ENCODE results near the gene KCNA1. TPM values are rescaled to one million over a fixed set of nuclear protein-coding genes. Genes with fewer than 3 reads are reported as not detected.

The KCNA1 gene
- total RNA-seq, 2 experiments from 2014 or later, result not detected

- no peak for DNase-seq
- Mint-ChIP-seq H3K27ac (no peak overlapping the region), H3K4me1 (peaks cover 2% of the 10 kb centered on the region), H3K9me3 (no peaks in the 10 kb centered on the region), H3K27me3 (peaks cover 47% of the 10 kb centered on the region), H3K36me3 (ENCODE audit: low read depth) (no peaks in the 10 kb centered on the region), H3K4me3 (no peak overlapping the region)
- ChIA-PET CTCF (no interaction called here), POLR2A (no interaction called here)
Measured at GRCh38 chr12:4918950-4919660, 9.4 kb downstream of the KCNA1 start.

GRCh38 chr12:4932576-4932975 is 22.9 kb downstream of the KCNA1 start:
- peaks cover 36% of the 10 kb centered on the region for H3K27me3 Mint-ChIP-seq
- H3K27ac Mint-ChIP-seq, result no peak overlapping the region
- no peaks in the 10 kb centered on the region for H3K36me3 Mint-ChIP-seq (ENCODE audit: low read depth)
- DNase-seq, result no peak
- ChIA-PET CTCF (no interaction called here), POLR2A (no interaction called here)
- H3K4me3 Mint-ChIP-seq, result no peak overlapping the region
- H3K4me1 Mint-ChIP-seq, result no peaks in the 10 kb centered on the region
- no peaks in the 10 kb centered on the region for H3K9me3 Mint-ChIP-seq

DNA sequence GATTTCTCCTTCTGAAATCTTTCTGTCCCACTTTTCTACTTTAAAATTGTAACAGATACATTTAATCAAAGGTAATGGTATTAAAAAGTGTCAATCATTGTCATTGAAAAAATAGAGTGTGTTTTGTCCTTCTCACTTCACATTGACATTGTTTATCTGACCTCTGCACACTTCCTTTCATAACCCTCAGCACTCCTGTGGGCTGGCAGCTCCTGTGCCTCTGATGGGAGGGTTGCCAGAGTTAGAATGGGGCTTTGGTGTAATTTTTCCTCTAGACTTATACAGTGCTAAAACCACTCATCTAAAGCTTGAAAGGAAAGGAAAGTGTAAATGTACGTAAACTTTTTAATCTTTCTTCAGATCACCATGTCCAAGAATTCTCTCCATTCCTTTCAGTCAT is 23.7 kb downstream of the KCNA1 start:
- Mint-ChIP-seq H3K27me3 (peaks cover 33% of the 10 kb centered on the region), H3K36me3 (ENCODE audit: low read depth) (no peaks in the 10 kb centered on the region), H3K4me3 (no peak overlapping the region), H3K27ac (no peak overlapping the region), H3K9me3 (no peaks in the 10 kb centered on the region), H3K4me1 (no peaks in the 10 kb centered on the region)
- CTCF ChIA-PET, result no interaction called here
- DNase-seq, result no peak
- POLR2A ChIA-PET, result no interaction called here

DNA sequence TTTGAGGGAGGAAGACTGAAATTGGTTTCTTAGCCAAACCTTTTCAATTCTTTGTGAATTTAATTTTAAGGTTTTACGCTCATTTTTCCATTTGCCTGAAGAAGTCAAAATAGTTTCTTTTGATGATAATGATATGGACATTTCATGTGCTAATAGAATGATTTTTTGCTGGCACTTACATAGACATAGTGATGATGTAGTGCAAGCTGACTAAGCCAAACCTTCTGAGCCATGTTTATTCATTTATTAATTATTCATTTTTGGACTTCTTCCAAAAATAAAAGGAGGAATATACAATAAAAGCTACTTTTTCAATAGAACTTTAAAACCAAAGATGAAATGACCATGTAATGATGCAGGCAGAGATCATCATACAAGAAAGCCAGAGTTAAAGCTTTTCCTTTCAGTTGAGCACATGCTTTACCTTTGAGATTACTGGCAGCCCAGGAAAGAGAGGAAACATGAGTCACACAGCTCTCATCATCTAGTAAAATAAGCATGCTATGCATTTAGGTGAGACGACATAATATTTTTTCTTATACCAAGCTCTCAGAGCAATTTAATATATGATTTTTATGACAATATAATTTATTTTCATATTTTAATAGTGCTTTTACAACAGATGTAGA is 24.8 kb downstream of the KCNA1 start:
- no peak for DNase-seq
- CTCF ChIA-PET, result no interaction called here
- Mint-ChIP-seq H3K4me1 (no peaks in the 10 kb centered on the region), H3K27me3 (peaks cover 25% of the 10 kb centered on the region), H3K9me3 (no peaks in the 10 kb centered on the region), H3K27ac (no peak overlapping the region), H3K4me3 (no peak overlapping the region), H3K36me3 (ENCODE audit: low read depth) (no peaks in the 10 kb centered on the region)
- POLR2A ChIA-PET, result no interaction called here

DNA sequence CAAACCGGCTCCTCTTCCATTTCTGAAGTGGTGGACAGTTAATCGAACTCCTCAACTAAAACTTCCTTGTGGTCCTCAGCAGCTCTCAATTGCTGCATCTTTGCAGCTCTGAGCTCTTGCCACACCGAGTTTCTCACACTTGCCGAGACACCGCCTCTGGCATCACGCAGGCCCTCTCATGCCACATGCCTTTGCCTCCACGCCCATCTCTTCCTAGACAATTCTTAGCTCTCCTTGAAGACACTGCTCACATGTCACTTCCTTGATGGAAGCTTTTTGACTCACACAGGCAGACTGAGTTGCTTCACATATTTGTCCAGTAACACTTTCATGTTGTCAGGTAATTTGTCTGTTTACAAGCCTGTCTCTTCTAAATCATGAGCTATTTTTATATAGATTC is 29.2 kb downstream of the KCNA1 start:
- H3K9me3 Mint-ChIP-seq, result no peaks in the 10 kb centered on the region
- no peak overlapping the region for H3K4me3 Mint-ChIP-seq
- peaks cover 8% of the 10 kb centered on the region for H3K27me3 Mint-ChIP-seq
- no peaks in the 10 kb centered on the region for H3K36me3 Mint-ChIP-seq (ENCODE audit: low read depth)
- no peak for DNase-seq
- no peak overlapping the region for H3K27ac Mint-ChIP-seq
- ChIA-PET CTCF (interaction anchor here (1.3 kb wide), 1 partner anchor 13 kb away, joined by 3 read pairs; no protein-coding TSS in a partner anchor), POLR2A (interaction anchor here (0.5 kb wide), 1 partner anchor 1750 kb away, joined by 4 read pairs; the partner anchor contains the start of gene ZNF384)
- no peaks in the 10 kb centered on the region for H3K4me1 Mint-ChIP-seq

- Mint-ChIP-seq H3K4me3 (no peak overlapping the region), H3K27me3 (peaks cover 3% of the 10 kb centered on the region), H3K4me1 (no peaks in the 10 kb centered on the region), H3K9me3 (no peaks in the 10 kb centered on the region), H3K36me3 (ENCODE audit: low read depth) (no peaks in the 10 kb centered on the region), H3K27ac (no peak overlapping the region)
- ChIA-PET POLR2A (no interaction called here), CTCF (interaction anchor here (1.2 to 1.3 kb wide), 2 partner anchors 12 to 82 kb away, joined by 3 read pairs; no protein-coding TSS in a partner anchor)
- no peak for DNase-seq
Measured at GRCh38 chr12:4939418-4940023, 29.8 kb downstream of the KCNA1 start.

- Mint-ChIP-seq H3K36me3 (ENCODE audit: low read depth) (no peaks in the 10 kb centered on the region), H3K4me1 (no peaks in the 10 kb centered on the region)
- CTCF ChIA-PET, result interaction anchor here (1.0 kb wide), 1 partner anchor 13 kb away, joined by 3 read pairs; no protein-coding TSS in a partner anchor
Measured at GRCh38 chr12:4943067-4943937, 33.6 kb downstream of the KCNA1 start.

DNA sequence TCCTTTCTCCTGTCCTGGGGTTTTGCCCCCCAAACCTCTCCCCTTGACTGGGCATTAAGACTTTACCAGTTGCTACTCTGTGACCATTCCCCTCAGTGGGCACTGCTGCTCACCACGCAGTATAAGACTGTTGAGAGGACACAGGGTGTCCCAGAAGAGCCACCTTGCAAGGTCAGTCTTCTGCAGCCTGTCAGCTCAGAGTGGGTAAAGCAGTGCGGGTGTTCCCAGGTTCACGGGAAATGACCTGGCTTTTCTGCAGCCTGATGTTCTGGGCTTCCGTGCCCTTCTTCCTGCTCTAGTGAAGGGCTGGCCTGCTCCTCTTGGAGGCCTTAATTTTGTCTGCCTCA is 34.2 kb downstream of the KCNA1 start:
- CTCF ChIA-PET, result interaction anchor here (1.0 kb wide), 1 partner anchor 14 kb away, joined by 3 read pairs; no protein-coding TSS in a partner anchor
- POLR2A ChIA-PET, result no interaction called here
- Mint-ChIP-seq H3K27me3 (no peaks in the 10 kb centered on the region), H3K27ac (no peak overlapping the region), H3K4me1 (no peaks in the 10 kb centered on the region), H3K9me3 (no peaks in the 10 kb centered on the region), H3K4me3 (no peak overlapping the region), H3K36me3 (ENCODE audit: low read depth) (no peaks in the 10 kb centered on the region)
- DNase-seq, result no peak

More at GRCh38 chr12:4943067-4943937, 33.6 kb downstream of the KCNA1 start:
- Mint-ChIP-seq H3K9me3 (no peaks in the 10 kb centered on the region), H3K27ac (no peak overlapping the region), H3K4me3 (no peak overlapping the region), H3K27me3 (no peaks in the 10 kb centered on the region)
- POLR2A ChIA-PET, result no interaction called here
- no peak for DNase-seq

- Mint-ChIP-seq H3K27ac (no peak overlapping the region), H3K4me1 (no peaks in the 10 kb centered on the region), H3K4me3 (no peak overlapping the region), H3K27me3 (peaks cover 9% of the 10 kb centered on the region), H3K9me3 (no peaks in the 10 kb centered on the region), H3K36me3 (ENCODE audit: low read depth) (no peaks in the 10 kb centered on the region)
- CTCF ChIA-PET, result no interaction called here
- no peak for DNase-seq
- POLR2A ChIA-PET, result no interaction called here
Measured at GRCh38 chr12:4947253-4947652, 37.5 kb downstream of the KCNA1 start.

- DNase-seq, result no peak
- Mint-ChIP-seq H3K4me1 (no peaks in the 10 kb centered on the region), H3K36me3 (ENCODE audit: low read depth) (no peaks in the 10 kb centered on the region), H3K27me3 (peaks cover 34% of the 10 kb centered on the region), H3K27ac (no peak overlapping the region), H3K9me3 (no peaks in the 10 kb centered on the region), H3K4me3 (no peak overlapping the region)
- CTCF ChIA-PET, result no interaction called here
- POLR2A ChIA-PET, result no interaction called here
Measured at GRCh38 chr12:4951083-4951482, 41.4 kb downstream of the KCNA1 start.

- no peak for DNase-seq
- peaks cover 39% of the 10 kb centered on the region for H3K27me3 Mint-ChIP-seq
- ChIA-PET POLR2A (no interaction called here), CTCF (interaction anchor here (1.2 kb wide), 1 partner anchor 13 kb away, joined by 3 read pairs; no protein-coding TSS in a partner anchor)
- no peak overlapping the region for H3K27ac Mint-ChIP-seq
- H3K9me3 Mint-ChIP-seq, result no peaks in the 10 kb centered on the region
- no peak overlapping the region for H3K4me3 Mint-ChIP-seq
- no peaks in the 10 kb centered on the region for H3K4me1 Mint-ChIP-seq
- no peaks in the 10 kb centered on the region for H3K36me3 Mint-ChIP-seq (ENCODE audit: low read depth)
Measured at GRCh38 chr12:4951601-4952000, 41.9 kb downstream of the KCNA1 start.

DNA sequence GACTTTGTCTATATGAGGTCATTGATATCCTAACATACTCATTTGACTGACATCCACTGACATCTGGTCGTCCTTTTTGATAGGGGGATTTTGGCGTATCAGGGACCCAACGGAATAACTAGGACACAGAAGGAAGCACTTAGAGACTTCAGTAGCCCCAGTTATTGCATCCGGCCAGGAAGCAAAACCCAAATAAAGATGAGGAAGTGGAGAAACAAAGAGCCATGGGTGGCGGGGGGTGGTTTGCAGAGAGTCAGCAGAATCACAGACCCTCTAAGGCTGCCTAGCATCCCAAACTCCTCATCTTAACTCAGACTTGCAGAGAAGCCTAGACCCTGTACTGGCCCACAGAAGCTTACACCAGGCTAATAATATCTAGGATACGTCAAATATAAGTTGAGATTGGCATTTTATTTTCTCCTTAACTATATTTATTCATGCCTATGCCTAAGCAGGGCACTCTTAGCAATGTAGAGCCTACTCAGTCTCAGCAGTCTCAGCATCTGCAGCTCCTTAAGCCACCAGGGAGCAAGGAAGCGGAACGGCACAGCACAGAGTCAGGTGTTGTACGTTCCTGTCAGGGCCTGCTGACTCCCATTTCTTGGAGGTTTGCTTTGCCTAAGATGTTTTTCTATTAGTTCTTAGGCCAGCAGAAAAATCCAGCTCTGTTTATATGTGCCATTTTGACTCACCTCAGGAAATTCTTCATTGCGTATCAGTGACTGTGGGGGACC is 45.1 kb downstream of the KCNA1 start:
- H3K27ac Mint-ChIP-seq, result no peak overlapping the region
- H3K27me3 Mint-ChIP-seq, result peaks cover 51% of the 10 kb centered on the region
- no peaks in the 10 kb centered on the region for H3K36me3 Mint-ChIP-seq (ENCODE audit: low read depth)
- H3K4me3 Mint-ChIP-seq, result no peak overlapping the region
- no peak for DNase-seq
- POLR2A ChIA-PET, result no interaction called here
- CTCF ChIA-PET, result no interaction called here
- H3K4me1 Mint-ChIP-seq, result no peaks in the 10 kb centered on the region
- no peaks in the 10 kb centered on the region for H3K9me3 Mint-ChIP-seq
